Adrenal gland (tissue), 5 donors: Measurements from ENCODE around the gene GPHN.

Source experiments
- CTCF ChIP-seq, 6 experiments: fragments of 450-650 bp in 4 of 6; fragments of 200-600 bp in 2 of 6; sonication (generic) in 1 of 6; IDR thresholded peaks; 1 replicate in 5 of 6; 2 replicates in 1 of 6; pipeline versions ENCODE4 v1.5.1 to v1.8.0; 2016 to 2021; ENCODE audit warnings: antibody characterized with exemption in 6 of 6, mild to moderate bottlenecking in 2 of 6, moderate library complexity in 1 of 6
- POLR2A ChIP-seq, 2 donors: fragments of 450-650 bp; IDR thresholded peaks; one replicate each; pipeline ENCODE4 v1.6.1; 2017; ENCODE audit warnings: antibody characterized with exemption in 2 of 2, mild to moderate bottlenecking in 2 of 2, moderate library complexity in 1 of 2
- donor health status: DM: no; HTN: no; CAD: no.

- TF ChIP-seq CTCF (IDR thresholded peaks at IDR 0.05) = no peak
- TF ChIP-seq POLR2A (IDR thresholded peaks at IDR 0.05) = no peak
These were observed 43.7 kb upstream of the GPHN start for GRCh38 chr14:66464261-66464660.
